Esophagus (tissue), 2 donors: ENCODE measurements around the gene CDK5RAP2. TPM values are rescaled to one million over a fixed set of nuclear protein-coding genes. Genes with fewer than 3 reads are reported as not detected.
"Not testable (repeated sequence)": the region's sequence is repeated elsewhere in the genome, so short reads cannot be mapped to it uniquely, and the experiment has no call there.

Experiments used
- H3K27ac ChIP-seq, 2 donors: one replicate each; pipeline ENCODE4 v1.5.1; 2013; ENCODE audit warnings: low read depth in 2 of 2, mild to moderate bottlenecking in 2 of 2, inconsistent platforms in 1 of 2, low read length in 1 of 2, moderate library complexity in 1 of 2
- H3K27me3 ChIP-seq, 2 donors: one replicate each; pipeline ENCODE4 v1.6.1; 2013; ENCODE audit warnings: low read length in 2 of 2, control low read depth in 1 of 2, mild to moderate bottlenecking in 1 of 2; ENCODE audit not compliant: insufficient read depth in 2 of 2, control insufficient read depth in 1 of 2
- H3K36me3 ChIP-seq, 2 donors: one replicate each; pipeline ENCODE4 v1.6.1; 2013; ENCODE audit warnings: low read length in 1 of 2; ENCODE audit not compliant: control insufficient read depth in 2 of 2, insufficient read depth in 2 of 2
- H3K4me1 ChIP-seq, 2 donors: one replicate each; pipeline ENCODE4 v1.6.1; 2013; ENCODE audit warnings: low read length in 1 of 2; ENCODE audit not compliant: control insufficient read depth in 2 of 2, insufficient read depth in 2 of 2
- H3K4me3 ChIP-seq, 2 donors: one replicate each; pipeline ENCODE4 v1.5.1; 2013; ENCODE audit warnings: low read length in 2 of 2, mild to moderate bottlenecking in 2 of 2, low read depth in 1 of 2, moderate library complexity in 1 of 2
- H3K9me3 ChIP-seq, 2 donors: one replicate each; pipeline ENCODE4 v1.6.1; 2013; ENCODE audit warnings: mild to moderate bottlenecking in 2 of 2, low read depth in 1 of 2, low read length in 1 of 2, moderate library complexity in 1 of 2; ENCODE audit not compliant: control insufficient read depth in 2 of 2, insufficient read depth in 1 of 2
- WGBS, 2 donors: extraction: QIAGEN DNeasy Blood & Tissue Kit; methylation state at CpG; one replicate each; pipeline ENCODE4 v1.1.7; 2013; 5-methylcytosine and 5-hydroxymethylcytosine counted together
- polyA plus RNA-seq, 2 donors: library from polyadenylated mRNA; stranded (reverse); fragments of 200-250 nt; gene quantifications; one replicate each; pipeline ENCODE4 v1.2.3, GENCODE V29; 2013
- donor health status: healthy with polysubstance abuse.
- donor health status: Bipolar disorder and iron deficiency.

Gene CDK5RAP2
- polyA plus RNA-seq, 2 donors: 18.6 to 20.4 TPM

DNA sequence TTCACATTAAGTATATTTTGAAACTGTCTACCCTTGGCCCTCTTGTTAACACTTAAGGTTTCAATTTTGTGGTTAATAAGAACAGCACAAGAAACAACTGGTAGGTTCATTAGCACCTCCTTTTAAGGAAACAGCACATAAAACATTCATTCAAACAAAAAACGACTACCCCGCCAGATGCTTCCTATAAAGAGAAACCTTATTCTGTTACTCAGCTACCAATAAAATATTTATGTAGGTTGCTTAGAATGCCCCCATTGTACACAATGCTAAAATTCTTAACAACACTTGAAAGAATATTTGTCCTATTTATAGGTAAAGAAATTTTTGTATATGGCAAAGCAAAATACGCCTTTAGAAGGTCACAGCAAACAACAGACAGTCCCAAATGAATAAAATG, 23.2 kb downstream of the CDK5RAP2 start:
- no peak overlapping the region for H3K4me3 ChIP-seq
- 88 to 93% methylated on average over 3 of the region's 3 CpGs for WGBS, 2 donors
- H3K27ac ChIP-seq: no peak overlapping the region
- no peaks in the 10 kb centered on the region for H3K9me3 ChIP-seq
- no peaks in the 10 kb centered on the region for H3K27me3 ChIP-seq
- H3K36me3 ChIP-seq: peaks cover 0 to 2% of the 10 kb centered on the region in 2 donors
- no peaks in the 10 kb centered on the region for H3K4me1 ChIP-seq

DNA sequence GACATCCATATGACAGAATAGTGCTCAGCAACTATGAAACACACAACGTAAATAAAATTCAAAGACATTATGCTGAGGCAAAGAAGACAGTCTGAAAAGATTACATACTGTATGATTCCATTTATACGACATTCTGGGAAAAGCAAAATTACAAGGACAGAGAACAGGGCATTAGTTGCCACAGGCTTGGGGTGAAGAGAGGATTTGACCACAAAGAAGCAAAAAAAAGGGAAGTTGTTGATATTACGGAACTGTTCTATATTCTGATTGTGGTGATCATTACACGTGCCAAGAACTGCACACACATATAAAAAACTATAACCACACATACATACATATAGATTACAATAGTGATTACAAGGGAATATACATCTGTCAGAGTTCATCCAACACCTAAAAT, 24.1 kb downstream of the CDK5RAP2 start:
- H3K27ac ChIP-seq: no peak overlapping the region
- H3K36me3 ChIP-seq: peaks cover 0 to 2% of the 10 kb centered on the region in 2 donors
- no peaks in the 10 kb centered on the region for H3K27me3 ChIP-seq
- H3K4me1 ChIP-seq: no peaks in the 10 kb centered on the region
- no peak overlapping the region for H3K4me3 ChIP-seq
- no peaks in the 10 kb centered on the region for H3K9me3 ChIP-seq
- 83 to 92% methylated on average over 4 of the region's 4 CpGs for WGBS, 2 donors

DNA sequence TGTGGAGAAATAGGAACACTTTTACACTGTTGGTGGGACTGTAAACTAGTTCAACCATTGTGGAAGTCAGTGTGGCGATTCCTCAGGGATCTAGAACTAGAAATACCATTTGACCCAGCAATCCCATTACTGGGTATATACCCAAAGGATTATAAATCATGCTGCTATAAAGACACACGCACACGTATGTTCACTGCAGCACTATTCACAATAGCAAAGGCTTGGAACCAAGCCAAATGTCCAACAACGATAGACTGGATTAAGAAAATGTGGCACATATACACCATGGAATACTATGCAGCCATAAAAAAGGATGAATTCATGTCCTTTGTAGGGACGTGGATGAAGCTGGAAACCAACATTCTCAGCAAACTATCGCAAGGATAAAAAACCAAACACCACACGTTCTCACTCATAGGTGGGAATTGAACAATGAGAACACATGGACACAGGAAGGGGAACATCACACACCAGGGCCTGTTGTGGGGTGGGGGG, 27.7 kb downstream of the CDK5RAP2 start:
- H3K4me3 ChIP-seq, H3K36me3 ChIP-seq, H3K27ac ChIP-seq, H3K9me3 ChIP-seq, H3K4me1 ChIP-seq, H3K27me3 ChIP-seq: not testable (repeated sequence)
- WGBS, 2 donors: 94% methylated on average over 6 of the region's 7 CpGs

DNA sequence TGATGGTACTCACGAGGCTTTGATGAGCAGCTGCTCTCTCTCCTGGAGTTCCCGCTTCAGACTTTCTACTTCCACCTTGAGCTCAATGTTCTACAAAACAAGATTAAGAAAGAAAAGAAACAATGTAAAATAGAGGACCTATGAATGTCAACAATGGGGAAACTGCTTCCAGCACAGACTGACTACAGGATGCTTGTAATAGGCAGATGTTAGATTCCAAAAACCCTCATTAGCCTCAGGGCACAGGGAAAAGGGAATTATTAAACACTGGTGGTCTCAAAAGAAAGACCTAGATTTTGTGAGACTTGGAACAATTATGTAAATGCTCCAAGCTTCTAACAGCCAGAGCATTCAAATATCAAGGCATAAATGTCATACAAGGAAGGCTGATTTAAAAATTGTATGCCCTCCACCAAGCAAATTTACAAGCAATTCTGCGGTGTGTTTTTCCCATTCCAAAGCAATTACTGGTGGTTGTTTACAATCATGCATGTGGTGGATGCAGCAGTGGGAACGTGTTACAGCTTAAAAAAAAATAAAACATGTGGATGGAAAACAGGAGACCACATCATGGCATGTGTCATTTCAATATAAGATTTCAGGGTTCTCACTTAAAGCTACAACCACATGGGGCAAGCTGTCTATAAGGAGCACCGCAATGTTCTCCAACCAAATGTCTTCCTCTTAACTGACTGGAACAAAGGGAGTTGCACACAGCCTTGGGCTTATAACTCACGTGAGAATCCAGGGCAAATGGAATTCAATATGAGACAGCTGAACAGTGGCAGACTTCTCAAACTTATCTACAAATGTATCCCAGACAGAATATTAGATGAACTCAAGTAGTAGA, 34.0 kb downstream of the CDK5RAP2 start:
- Histone ChIP-seq H3K36me3 (peaks cover 0 to 9% of the 10 kb centered on the region in 2 donors), H3K27me3 (no peaks in the 10 kb centered on the region), H3K4me3 (no peak overlapping the region), H3K4me1 (peaks cover 0 to 3% of the 10 kb centered on the region in 2 donors), H3K27ac (no peak overlapping the region), H3K9me3 (no peaks in the 10 kb centered on the region)
- 83 to 85% methylated on average over 6 of the region's 6 CpGs for WGBS, 2 donors

DNA sequence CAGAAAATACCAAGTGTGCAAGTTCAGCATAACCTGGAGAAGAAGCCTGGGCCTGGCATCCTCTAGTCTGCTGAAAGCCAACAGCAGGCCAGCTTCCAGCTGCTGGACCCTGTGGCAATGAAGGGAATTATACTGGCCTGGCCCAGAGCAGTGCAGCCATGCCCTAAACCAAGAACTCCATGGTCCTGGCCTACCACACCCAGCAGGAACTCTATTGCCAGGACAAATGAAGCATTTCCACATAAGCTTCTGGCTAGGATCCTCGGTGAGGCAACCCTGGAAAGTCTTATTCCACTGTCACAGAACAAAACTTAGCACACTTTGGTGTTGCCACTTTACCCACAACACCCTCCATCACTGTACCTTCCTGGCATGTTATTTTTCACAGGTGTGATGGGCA, 35.5 kb downstream of the CDK5RAP2 start:
- 47 to 80% methylated on average over 1 of the region's 1 CpG for WGBS, 2 donors
- no peaks in the 10 kb centered on the region for H3K9me3 ChIP-seq
- no peaks in the 10 kb centered on the region for H3K27me3 ChIP-seq
- peaks cover 0 to 3% of the 10 kb centered on the region in 2 donors for H3K4me1 ChIP-seq
- H3K36me3 ChIP-seq: peaks cover 0 to 13% of the 10 kb centered on the region in 2 donors
- no peak overlapping the region for H3K4me3 ChIP-seq
- H3K27ac ChIP-seq: no peak overlapping the region

DNA sequence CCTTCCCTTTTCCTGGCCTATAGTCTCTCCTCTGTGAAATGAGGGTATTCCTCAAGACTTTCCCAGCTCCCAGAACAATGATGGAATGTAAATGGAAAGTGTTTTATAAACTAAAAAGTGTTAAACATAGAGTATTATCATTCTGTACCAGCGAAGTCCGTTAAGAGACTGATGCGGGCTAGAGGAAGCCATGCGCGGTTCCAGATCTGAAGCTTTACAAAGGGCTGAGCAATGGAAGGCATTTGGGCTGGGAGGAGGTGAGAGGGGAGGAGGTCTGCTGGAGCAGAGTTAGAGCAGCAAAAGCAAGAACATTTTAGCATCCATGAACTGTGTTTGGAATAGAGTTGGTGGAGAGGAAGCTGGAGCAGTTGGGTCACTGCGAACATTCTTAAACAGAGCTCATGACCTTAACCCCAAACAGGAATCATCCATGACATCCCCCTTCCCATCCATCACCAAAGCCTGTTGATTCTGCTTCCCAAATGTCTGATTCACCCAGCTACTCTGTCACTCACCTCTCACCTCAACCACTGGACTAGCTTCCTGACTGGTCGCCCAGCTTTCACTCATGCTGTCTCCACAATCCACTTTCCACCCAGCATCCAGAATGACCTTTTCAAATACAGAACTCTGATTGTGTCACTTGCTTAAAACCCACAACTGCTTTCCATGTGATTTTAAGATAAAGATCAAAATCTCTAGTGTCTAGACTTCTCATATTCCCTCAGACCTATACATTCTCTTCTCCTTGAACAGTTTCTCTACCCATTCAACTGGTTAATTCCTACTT, 37.1 kb downstream of the CDK5RAP2 start:
- no peaks in the 10 kb centered on the region for H3K9me3 ChIP-seq
- WGBS, 2 donors: 90 to 91% methylated on average over 7 of the region's 7 CpGs

DNA sequence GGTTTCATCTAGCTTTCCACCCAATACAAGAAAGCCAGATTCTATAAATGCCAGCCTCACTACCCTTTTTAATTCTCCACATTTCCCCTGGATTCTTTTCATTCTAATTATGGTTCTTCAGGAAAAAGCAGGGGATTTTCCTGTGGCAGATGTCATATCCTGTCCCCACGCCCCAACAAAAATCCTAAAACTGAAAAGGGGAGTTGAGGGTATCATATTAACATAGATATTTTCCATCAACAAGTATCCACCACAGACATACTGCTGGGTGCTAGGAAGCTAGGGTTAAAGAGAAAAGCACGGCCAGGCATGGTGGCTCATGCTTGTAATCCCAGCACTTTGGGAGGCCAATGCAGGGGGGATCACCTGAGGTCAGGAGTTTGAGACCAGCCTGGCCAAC, 38.0 kb downstream of the CDK5RAP2 start:
- H3K27ac ChIP-seq: no peak overlapping the region
- H3K4me3 ChIP-seq: no peak overlapping the region
- H3K4me1 ChIP-seq: peaks cover 0 to 3% of the 10 kb centered on the region in 2 donors
- 91 to 93% methylated on average over 2 of the region's 2 CpGs for WGBS, 2 donors
- peaks cover 2 to 19% of the 10 kb centered on the region in 2 donors for H3K36me3 ChIP-seq
- H3K9me3 ChIP-seq: no peaks in the 10 kb centered on the region
- H3K27me3 ChIP-seq: no peaks in the 10 kb centered on the region

More for the DNA sequence above, 37.1 kb downstream of the CDK5RAP2 start:
- Histone ChIP-seq H3K4me1 (peaks cover 0 to 3% of the 10 kb centered on the region in 2 donors), H3K4me3 (no peak overlapping the region), H3K27me3 (no peaks in the 10 kb centered on the region), H3K27ac (no peak overlapping the region), H3K36me3 (peaks cover 2 to 16% of the 10 kb centered on the region in 2 donors)

DNA sequence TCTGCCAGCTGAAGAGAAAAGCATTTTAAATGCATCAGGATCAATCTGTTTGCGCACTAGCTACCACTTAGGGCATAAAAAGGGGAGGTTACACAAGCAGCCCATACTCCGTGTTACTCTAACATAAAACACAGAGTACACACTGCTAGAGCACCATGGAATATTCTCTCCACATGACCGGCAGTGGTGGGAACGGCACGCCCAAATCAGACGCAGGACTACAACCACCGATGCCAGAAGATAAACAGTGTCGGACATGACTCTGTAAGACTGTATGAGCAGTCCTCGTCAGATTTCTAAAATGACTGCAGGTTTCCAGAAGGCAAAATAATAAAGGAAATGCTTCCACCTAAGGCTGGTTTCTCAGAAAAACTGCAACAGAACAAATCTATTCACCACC, 40.0 kb downstream of the CDK5RAP2 start:
- no peaks in the 10 kb centered on the region for H3K9me3 ChIP-seq
- WGBS, 2 donors: 93 to 95% methylated on average over 9 of the region's 9 CpGs
- H3K4me3 ChIP-seq: no peak overlapping the region
- no peak overlapping the region for H3K27ac ChIP-seq
- peaks cover 0 to 3% of the 10 kb centered on the region in 2 donors for H3K4me1 ChIP-seq
- peaks cover 7 to 22% of the 10 kb centered on the region in 2 donors for H3K36me3 ChIP-seq
- no peaks in the 10 kb centered on the region for H3K27me3 ChIP-seq

DNA sequence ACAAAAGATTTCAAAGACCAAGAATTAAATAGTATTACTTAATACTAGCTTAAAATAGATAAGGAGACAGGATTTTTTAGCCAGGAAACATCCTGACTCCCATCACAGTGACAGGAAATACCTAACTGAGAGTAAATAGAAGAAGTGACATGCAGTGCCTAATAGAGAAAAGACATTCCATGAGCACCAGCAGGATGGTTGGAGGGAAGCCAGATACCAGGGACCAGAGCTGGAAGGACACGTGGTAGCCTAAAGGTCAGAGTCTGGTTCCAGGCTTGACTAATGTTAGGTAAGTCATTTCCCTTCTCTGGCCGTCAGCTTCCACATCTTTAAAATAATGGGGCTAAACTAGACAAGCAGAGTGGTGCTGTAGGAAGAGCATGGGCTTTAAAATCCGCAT, 41.6 kb downstream of the CDK5RAP2 start:
- 70 to 79% methylated on average over 3 of the region's 3 CpGs for WGBS, 2 donors
- Histone ChIP-seq H3K4me1 (no peaks in the 10 kb centered on the region), H3K36me3 (peaks cover 9 to 22% of the 10 kb centered on the region in 2 donors)

More for the DNA sequence above, 41.6 kb downstream of the CDK5RAP2 start:
- Histone ChIP-seq H3K27me3 (no peaks in the 10 kb centered on the region), H3K9me3 (no peaks in the 10 kb centered on the region), H3K4me3 (no peak overlapping the region), H3K27ac (no peak overlapping the region)
